ENCODE measurements around the gene PIEZO1. TPM values are rescaled to one million over a fixed set of nuclear protein-coding genes. Genes with fewer than 3 reads are reported as not detected.
"Not testable (repeated sequence)": the region's sequence is repeated elsewhere in the genome, so short reads cannot be mapped to it uniquely, and the experiment has no call there.

The PIEZO1 gene
- total RNA-seq, 2 donors from 2014 or later: 272 to 318 TPM

DNA sequence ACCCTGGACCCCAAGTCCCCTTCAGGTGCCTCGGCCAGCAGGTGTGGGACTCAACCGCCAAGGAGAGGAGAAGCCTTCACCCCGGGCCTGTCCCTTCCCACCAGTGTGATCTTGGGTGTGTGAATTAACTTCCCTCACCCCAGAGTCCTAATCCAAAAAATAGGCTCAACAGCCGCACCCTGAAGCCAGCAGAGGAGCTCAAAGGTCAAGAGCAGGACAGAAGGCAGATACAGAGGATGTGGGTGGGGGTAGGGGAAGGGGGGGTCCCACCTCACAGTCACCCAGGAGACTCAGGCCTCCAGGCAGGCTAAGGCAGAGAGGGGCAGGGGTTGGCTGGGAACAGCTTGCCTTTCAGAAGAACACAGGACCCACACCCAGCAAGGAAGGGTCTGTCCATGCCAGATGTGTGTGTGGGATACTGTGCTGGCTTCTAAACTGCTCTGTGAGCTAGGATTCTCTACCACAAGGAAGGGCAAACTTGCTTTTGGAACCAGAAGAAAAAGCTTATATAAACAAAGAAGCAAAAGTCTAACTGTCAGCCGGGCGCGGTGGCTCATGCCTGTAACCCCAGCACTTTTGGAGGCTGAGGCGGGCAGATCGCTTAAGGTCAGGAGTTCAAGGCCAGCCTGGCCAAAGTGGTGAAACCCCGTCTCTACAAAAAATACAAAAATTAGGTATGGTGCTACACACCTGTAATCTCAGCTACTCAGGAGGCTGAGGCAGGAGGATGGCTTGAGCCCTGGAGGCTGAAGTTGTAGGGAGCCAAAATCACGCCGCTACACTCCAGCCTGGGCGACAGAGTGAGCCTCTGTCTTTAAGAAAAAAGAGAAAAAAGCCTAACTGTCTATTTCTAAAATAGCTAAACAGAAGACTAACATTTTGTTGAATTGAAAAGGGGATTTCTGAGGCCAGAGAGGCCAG lies 4.6 kb downstream of the PIEZO1 start:
- DNase-seq (peak in 1 of 3 donors; percentile 9), ATAC-seq (no peak)
- Mint-ChIP-seq H3K4me1 (peaks cover 55% of the 10 kb centered on the region), H3K4me3 (peak overlapping the region; percentile 95), H3K27ac (peak overlapping the region; percentile 98), H3K36me3 (ENCODE audit: low read depth) (no peaks in the 10 kb centered on the region), H3K27me3 (no peaks in the 10 kb centered on the region)
- H3K9me3 ChIP-seq (ENCODE audit: control insufficient read depth, low read length, poor library complexity, severe bottlenecking): no peaks in the 10 kb centered on the region

DNA sequence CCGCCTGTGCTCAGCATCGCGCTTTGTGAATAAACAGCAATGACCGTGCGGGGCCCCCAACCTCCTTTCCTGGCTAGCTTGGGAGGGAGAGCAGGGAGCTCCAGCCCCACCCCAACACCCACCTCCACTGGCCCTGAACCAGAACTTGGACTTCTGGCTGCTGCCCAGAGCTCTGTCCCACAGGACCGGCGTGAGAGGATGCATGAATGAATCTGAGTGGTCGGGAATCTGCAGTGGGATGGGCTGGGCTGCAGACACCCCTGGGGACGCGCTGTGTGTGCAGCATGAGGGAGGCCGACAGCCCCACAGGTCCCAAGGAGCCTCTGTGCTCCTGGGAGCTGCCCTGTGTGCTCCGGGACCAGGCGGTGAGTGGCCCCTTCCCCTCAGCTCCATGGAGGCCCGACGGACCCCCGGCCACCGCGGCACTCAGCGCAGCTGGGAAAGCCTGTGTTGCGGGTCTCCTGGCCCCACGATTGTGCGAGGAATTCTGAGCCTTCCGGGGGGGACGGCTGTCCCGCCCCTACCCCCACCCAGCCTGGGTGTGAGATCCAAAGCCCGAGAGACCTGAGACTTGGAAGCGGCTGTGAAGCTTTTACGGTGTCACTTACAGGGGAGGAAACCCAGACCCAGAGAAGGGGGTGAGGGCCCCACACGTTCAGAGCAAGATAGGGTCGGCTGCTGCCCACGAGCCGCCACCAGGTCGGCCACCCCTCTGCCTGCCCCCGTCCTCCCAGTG lies 5.4 kb downstream of the PIEZO1 start:
- peak overlapping the region; percentile 95 for H3K4me3 Mint-ChIP-seq
- no peaks in the 10 kb centered on the region for H3K9me3 ChIP-seq (ENCODE audit: control insufficient read depth, low read length, poor library complexity, severe bottlenecking)
- no peak for ATAC-seq
- H3K27me3 Mint-ChIP-seq: no peaks in the 10 kb centered on the region
- H3K27ac Mint-ChIP-seq: peak overlapping the region; percentile 98
- DNase-seq: peak in 1 of 3 donors; percentile 7
- no peaks in the 10 kb centered on the region for H3K36me3 Mint-ChIP-seq (ENCODE audit: low read depth)
- H3K4me1 Mint-ChIP-seq: peaks cover 60% of the 10 kb centered on the region

DNA sequence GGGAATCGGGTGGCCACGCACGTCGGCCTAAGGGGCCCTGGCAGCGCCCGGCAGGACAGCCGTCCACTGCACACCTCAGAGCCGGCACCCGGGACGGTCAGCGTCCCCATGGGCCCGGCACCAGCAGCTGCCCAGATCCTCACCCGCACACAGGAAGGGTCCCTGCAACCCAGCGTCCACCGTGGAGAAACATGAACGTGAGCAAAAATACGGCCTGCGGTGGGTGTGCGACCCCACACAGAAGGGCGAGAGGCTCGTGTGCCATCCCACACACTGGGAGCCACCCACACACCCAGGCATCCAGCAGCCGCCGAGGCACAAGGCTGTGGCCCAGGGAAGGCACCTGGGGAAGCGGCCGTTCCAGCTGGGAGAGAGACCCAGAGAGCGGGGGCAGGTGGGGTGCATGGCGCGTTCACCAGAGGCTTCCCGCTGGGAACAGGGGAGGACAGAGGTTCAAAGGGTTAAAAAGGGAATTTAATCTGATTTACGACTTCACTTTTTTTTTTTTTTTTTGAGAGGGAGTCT lies 6.4 kb downstream of the PIEZO1 start:
- Mint-ChIP-seq H3K36me3 (ENCODE audit: low read depth) (no peaks in the 10 kb centered on the region), H3K27me3 (no peaks in the 10 kb centered on the region), H3K27ac (peak overlapping the region; percentile 98), H3K4me1 (peaks cover 59% of the 10 kb centered on the region), H3K4me3 (no peak overlapping the region)
- no peak for DNase-seq
- H3K9me3 ChIP-seq (ENCODE audit: control insufficient read depth, low read length, poor library complexity, severe bottlenecking): no peaks in the 10 kb centered on the region
- no peak for ATAC-seq

DNA sequence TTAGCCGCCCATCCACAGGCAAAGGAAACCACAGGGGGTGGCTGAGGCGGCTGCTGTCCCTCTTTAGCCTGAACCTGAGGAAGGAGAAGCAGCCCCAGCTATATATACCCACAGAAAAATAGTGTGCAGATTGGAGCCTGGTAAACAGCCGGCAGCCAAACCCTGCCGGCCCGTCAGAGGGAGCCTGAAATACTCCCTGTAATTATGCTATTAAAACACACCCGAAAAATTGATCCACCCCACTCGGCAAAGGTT lies 6.8 kb downstream of the PIEZO1 start:
- H3K4me1 Mint-ChIP-seq: peaks cover 56% of the 10 kb centered on the region
- H3K27me3 Mint-ChIP-seq: no peaks in the 10 kb centered on the region
- H3K27ac Mint-ChIP-seq: peak overlapping the region; percentile 98
- ATAC-seq (no peak), DNase-seq (peak in 1 of 3 donors; percentile 7)
- no peaks in the 10 kb centered on the region for H3K36me3 Mint-ChIP-seq (ENCODE audit: low read depth)
- H3K4me3 Mint-ChIP-seq: peak overlapping the region; percentile 25
- H3K9me3 ChIP-seq (ENCODE audit: control insufficient read depth, low read length, poor library complexity, severe bottlenecking): no peaks in the 10 kb centered on the region

DNA sequence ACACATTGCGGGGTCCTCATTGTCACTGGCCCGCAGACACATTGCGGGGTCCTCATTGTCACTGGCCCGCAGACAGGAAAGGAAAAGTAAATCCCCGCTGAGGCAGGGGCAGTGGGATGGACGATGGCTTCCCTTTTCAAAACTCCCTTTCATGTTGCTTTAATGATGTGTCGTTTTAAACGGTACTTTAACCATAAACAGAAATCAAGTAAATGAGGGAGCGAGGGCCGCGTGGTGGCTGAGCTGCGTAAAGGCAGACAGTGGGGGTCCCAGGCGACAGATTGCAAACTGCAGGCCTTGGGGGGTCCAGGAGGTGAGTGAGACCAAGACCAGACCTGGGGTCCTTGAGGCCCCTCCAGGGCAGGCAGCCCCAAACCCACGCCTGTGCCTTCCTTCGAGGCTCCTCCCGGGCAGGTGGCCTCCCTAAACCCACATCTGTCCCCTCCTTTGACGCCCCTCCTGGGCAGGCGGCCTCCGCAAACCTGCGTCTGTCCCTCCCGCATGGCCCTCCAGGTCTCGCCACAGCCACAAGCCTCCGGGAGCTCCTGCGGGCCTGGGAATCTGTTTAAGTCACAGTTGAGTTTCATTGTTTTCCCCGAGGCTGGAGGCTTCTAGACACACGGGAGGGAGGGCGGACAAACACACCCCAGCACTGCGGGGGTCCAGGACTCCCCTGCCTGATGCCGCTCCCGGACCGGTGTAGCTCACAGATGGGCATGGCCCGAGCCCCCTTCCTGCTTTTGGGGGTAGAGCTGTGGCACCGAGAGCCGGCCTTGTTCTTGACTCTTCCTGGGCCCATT lies 7.3 kb downstream of the PIEZO1 start:
- peak in 1 of 3 donors; percentile 9 for DNase-seq
- peak overlapping the region; percentile 98 for H3K27ac Mint-ChIP-seq
- peak overlapping the region; percentile 25 for H3K4me3 Mint-ChIP-seq
- peaks cover 51% of the 10 kb centered on the region for H3K4me1 Mint-ChIP-seq
- H3K36me3 Mint-ChIP-seq (ENCODE audit: low read depth): no peaks in the 10 kb centered on the region
- H3K27me3 Mint-ChIP-seq: no peaks in the 10 kb centered on the region
- no peak for ATAC-seq
- H3K9me3 ChIP-seq (ENCODE audit: control insufficient read depth, low read length, poor library complexity, severe bottlenecking): no peaks in the 10 kb centered on the region

DNA sequence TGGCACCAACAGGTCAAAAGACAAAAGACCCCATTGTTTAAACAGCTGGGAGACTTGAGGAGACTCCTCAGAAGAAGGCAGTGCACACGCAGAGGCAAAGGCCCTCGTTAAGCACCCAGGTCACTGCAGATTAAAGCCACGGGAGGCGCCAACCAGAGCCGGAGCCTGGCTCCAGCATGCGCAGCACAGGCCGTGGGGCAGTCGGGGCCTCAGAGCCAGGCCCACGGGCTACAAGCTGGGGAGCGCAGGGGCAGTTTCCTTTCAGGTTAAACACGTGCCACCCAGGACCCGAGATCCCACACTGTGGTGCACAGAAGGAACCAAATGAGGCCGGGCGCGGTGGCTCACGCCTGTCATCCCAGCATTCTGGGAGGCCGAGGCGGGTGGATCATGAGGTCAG lies 9.2 kb downstream of the PIEZO1 start:
- Mint-ChIP-seq H3K27me3 (no peaks in the 10 kb centered on the region), H3K36me3 (ENCODE audit: low read depth) (no peaks in the 10 kb centered on the region), H3K27ac (peak overlapping the region; percentile 57), H3K4me1 (peaks cover 32% of the 10 kb centered on the region), H3K4me3 (no peak overlapping the region)
- ATAC-seq (no peak), DNase-seq (no peak)
- H3K9me3 ChIP-seq (ENCODE audit: control insufficient read depth, low read length, poor library complexity, severe bottlenecking): no peaks in the 10 kb centered on the region

DNA sequence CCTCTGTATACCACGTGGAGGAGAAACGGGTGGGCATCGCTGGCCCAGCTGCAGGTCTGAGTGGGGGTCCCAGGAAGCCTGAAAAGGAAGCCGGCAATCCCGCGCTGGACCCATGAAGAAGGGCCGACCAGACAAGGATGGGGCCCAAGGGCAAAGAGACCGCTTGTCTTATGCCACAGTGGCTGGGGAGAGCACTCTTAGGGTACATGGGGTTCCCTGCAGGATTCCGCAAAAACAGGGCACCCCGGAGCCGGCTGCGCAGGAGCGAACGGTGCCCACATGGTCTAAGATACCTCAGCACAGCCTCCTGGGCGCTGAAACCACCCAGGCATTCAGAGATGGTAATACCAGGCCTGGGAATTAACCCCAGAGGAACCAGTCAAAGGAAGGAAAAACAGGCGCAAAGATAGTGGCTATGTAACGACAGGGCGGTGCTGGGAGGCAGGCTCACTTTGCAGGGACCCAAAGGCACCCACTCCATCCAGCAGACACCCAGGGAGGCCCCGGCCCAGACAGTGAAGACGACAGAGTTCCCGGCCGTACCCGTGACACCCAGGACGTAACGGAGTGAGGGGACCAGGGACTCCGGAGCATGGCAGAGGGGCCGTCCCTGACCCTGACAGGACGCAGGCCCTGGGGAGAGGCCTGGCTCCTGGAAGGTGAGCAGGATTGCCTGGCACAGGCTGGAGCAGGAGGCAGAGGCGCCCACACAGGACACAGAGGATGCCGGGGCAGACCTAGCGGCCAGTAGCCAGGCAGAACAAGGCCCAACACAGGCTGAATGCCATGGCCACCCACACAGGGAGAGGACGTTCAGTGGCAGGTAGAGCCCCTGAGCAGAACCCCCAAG lies 10.3 kb downstream of the PIEZO1 start:
- peak overlapping the region; percentile 62 for H3K27ac Mint-ChIP-seq
- no peak for ATAC-seq

DNA sequence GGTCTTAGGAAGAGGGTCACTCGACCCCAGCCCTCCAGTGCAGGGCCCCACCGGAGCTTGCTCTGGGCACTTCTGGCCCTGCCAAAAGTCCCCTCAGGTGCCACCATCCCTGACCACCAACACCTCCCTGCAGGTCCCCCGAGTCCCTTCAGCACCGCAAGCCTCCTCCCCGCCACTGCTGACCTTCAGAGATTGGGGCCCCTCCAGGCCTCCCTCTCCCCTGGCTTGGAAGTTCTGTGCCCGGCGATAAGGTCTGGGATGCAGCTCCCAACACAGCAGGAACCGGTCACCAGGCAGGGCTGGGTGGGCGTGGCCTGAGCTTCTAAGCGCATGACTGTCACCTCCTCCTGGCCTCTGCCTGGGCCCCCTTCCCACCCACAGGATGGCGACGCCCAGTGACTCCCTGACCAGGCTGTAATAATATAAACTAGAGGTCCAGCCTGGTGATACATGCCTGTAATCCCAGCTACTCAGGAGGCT lies 11.2 kb downstream of the PIEZO1 start:
- DNase-seq: no peak
- H3K9me3 ChIP-seq (ENCODE audit: control insufficient read depth, low read length, poor library complexity, severe bottlenecking): no peaks in the 10 kb centered on the region
- Mint-ChIP-seq H3K4me1 (peaks cover 18% of the 10 kb centered on the region), H3K27ac (peak overlapping the region; percentile 62), H3K4me3 (no peak overlapping the region), H3K27me3 (no peaks in the 10 kb centered on the region), H3K36me3 (ENCODE audit: low read depth) (no peaks in the 10 kb centered on the region)
- no peak for ATAC-seq

More for the DNA sequence above, 10.3 kb downstream of the PIEZO1 start:
- H3K36me3 Mint-ChIP-seq (ENCODE audit: low read depth): no peaks in the 10 kb centered on the region
- DNase-seq: peak in 1 of 3 donors; percentile 10
- no peak overlapping the region for H3K4me3 Mint-ChIP-seq
- H3K9me3 ChIP-seq (ENCODE audit: control insufficient read depth, low read length, poor library complexity, severe bottlenecking): no peaks in the 10 kb centered on the region
- peaks cover 24% of the 10 kb centered on the region for H3K4me1 Mint-ChIP-seq
- H3K27me3 Mint-ChIP-seq: no peaks in the 10 kb centered on the region

DNA sequence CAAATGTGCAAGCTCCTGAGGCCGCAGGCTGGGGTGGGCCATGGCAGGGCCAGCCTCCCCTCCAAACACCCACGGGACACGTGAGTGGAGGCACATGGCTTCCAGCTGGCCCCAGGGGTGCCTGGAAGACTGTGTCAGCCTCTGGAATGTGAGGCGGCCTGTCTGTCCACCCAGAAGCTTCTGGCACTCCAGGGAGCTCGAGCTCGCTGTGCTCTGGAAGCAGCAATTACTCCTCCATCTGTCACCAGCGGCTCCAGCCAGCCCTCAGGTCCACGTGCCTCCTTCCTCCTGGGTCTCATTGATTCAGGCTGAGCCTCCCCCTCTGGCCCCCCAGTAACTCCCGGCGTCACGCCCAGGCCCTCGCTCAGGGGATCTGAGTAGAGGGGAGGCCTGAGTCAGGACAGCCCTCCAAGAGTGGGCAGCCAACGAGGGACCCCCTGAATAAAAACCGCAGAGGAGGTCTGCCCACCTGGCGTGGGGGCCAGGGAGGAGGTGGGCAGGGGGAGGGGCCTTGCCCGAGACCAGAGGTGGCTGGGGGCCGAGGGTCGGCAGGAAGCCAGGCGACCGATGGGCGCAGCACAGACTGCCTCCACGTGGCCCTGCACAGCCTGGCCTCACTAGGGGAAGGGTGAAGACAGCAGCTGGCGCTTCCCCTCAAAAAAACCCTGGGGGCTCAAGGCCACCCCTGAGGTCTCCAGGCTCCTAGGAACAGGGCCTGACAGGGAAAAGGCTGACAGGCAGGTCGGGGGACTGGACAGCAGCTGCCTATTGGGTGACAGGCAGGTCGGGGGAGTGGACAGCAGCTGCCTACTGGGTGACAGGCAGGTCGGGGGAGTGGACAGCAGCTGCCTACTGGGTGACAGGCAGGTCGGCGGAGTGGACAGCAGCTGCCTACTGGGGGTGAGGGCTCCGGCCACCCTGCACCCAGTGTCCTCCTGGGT lies 11.9 kb downstream of the PIEZO1 start:
- DNase-seq (no peak), ATAC-seq (no peak)
- H3K4me3 Mint-ChIP-seq: no peak overlapping the region
- H3K4me1 Mint-ChIP-seq: peaks cover 13% of the 10 kb centered on the region
- no peaks in the 10 kb centered on the region for H3K9me3 ChIP-seq (ENCODE audit: control insufficient read depth, low read length, poor library complexity, severe bottlenecking)
- H3K36me3 Mint-ChIP-seq (ENCODE audit: low read depth): no peaks in the 10 kb centered on the region
- H3K27me3 Mint-ChIP-seq: no peaks in the 10 kb centered on the region
- H3K27ac Mint-ChIP-seq: no peak overlapping the region

DNA sequence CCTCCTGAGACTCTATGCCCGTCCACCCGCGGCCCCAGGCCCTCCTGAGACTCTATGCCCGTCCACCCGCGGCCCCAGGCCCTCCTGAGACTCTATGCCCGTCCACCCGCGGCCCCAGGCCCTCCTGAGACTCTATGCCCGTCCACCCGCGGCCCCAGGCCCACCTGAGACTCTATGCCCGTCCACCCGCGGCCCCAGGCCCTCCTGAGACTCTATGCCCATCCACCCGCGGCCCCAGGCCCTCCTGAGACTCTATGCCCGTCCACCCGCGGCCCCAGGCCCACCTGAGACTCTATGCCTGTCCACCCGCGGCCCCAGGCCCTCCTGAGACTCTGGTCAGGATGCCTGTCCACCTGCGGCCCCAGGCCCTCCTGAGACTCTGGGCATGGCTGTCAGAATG lies 13.2 kb downstream of the PIEZO1 start:
- H3K4me3 Mint-ChIP-seq; H3K36me3 Mint-ChIP-seq (ENCODE audit: low read depth); H3K27ac Mint-ChIP-seq; ATAC-seq; H3K9me3 ChIP-seq (ENCODE audit: control insufficient read depth, low read length, poor library complexity, severe bottlenecking); H3K27me3 Mint-ChIP-seq; DNase-seq: not testable (repeated sequence)
- peaks cover 13% of the 10 kb centered on the region for H3K4me1 Mint-ChIP-seq

DNA sequence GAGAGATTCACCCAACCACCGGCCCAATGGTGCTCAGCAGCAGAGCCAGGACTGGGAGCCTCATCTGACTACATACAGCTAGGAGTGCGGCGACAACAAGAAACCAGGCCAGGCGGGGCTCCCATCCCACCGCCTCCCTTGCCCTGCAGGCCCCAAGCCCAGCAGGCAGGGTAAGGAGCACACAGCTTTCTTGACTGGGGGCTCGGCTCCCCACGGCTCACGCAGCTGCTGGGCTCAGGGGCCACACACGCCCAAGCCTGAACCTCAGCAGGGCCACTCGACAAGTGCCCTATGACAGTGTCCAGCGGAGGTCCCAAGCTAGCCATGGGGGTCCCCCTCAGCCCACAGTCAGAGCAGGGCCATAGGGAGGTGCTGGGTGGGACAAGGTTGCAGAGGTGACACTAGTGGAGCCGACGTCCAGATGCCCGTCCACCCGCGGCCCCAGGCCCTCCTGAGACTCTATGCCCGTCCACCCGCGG lies 13.7 kb downstream of the PIEZO1 start:
- Mint-ChIP-seq H3K4me3 (no peak overlapping the region), H3K36me3 (ENCODE audit: low read depth) (no peaks in the 10 kb centered on the region), H3K4me1 (peaks cover 14% of the 10 kb centered on the region), H3K27ac (peak overlapping the region; percentile 47), H3K27me3 (no peaks in the 10 kb centered on the region)
- no peak for DNase-seq
- H3K9me3 ChIP-seq (ENCODE audit: control insufficient read depth, low read length, poor library complexity, severe bottlenecking): no peaks in the 10 kb centered on the region
- no peak for ATAC-seq
